ENCODE measurements around the gene IL2RA.

IL2RA gene

DNA sequence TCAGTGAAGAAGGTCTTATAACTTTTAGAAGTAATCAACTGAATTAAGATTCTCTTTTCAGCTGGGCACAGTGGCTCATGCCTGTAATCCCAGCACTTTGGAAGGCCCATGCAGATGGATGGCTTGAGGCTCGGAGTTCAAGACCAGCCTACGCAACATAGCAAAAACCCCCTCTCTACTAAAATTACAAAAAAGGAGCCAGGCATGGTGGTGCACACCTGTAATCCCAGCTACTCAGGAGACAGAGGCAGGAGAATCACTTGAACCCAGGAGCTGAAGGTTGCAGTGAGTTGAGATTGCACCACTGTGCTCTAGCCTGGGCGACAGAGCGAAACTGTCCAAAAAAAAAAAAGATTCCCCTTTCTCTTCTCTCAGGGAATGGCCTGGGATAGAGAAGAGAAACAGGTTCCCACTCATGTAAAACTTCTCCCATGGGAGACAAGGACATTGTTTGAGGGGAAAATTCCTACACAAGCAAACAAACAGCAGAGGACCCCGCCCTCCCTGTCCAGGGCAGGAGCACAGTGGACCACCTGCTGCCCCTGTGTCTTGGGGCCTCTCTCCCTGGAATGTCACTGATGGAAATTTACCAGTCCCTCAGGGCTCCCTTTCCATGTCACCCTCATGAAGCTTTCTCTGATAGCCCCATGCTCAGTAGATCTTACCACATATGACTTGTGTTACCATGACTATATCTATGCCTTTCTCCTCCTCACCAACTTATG is 5.6 kb downstream of the IL2RA start:
- H3K9me3 ChIP-seq (ENCODE audit: insufficient read depth, low read length), result no peaks in the 10 kb centered on the region
- H3F3A ChIP-seq (ENCODE audit: insufficient read depth), result peaks cover 15% of the 10 kb centered on the region
- H3K4me2 ChIP-seq (ENCODE audit: low read depth, low read length, poor library complexity, severe bottlenecking), result no peak overlapping the region
- TF ChIP-seq EZH2phosphoT487 (conservative IDR thresholded peaks at IDR 0.05; ENCODE audit: low read length), result no peak
- TF ChIP-seq, protein P1, sequence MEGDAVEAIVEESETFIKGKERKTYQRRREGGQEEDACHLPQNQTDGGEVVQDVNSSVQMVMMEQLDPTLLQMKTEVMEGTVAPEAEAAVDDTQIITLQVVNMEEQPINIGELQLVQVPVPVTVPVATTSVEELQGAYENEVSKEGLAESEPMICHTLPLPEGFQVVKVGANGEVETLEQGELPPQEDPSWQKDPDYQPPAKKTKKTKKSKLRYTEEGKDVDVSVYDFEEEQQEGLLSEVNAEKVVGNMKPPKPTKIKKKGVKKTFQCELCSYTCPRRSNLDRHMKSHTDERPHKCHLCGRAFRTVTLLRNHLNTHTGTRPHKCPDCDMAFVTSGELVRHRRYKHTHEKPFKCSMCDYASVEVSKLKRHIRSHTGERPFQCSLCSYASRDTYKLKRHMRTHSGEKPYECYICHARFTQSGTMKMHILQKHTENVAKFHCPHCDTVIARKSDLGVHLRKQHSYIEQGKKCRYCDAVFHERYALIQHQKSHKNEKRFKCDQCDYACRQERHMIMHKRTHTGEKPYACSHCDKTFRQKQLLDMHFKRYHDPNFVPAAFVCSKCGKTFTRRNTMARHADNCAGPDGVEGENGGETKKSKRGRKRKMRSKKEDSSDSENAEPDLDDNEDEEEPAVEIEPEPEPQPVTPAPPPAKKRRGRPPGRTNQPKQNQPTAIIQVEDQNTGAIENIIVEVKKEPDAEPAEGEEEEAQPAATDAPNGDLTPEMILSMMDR (IDR thresholded peaks at IDR 0.05; ENCODE audit: insufficient read depth, low read length, poor library complexity, severe bottlenecking), result no peak
- no peaks in the 10 kb centered on the region for H3K9me2 ChIP-seq (replicated peaks; ENCODE audit: insufficient read depth, low read length)
- H3K9ac ChIP-seq (ENCODE audit: low read length), result no peak overlapping the region
- no peak overlapping the region for H3K27ac ChIP-seq (ENCODE audit: low read depth, low read length)
- H2AFZ ChIP-seq (ENCODE audit: low read depth, low read length, severe bottlenecking), result no peak overlapping the region
- no peaks in the 10 kb centered on the region for H3K36me3 ChIP-seq (ENCODE audit: low read length)
- H3K4me3 ChIP-seq (ENCODE audit: insufficient read depth, low read length, poor library complexity, severe bottlenecking), result no peak overlapping the region
- H4K20me1 ChIP-seq (ENCODE audit: low read depth, low read length), result no peaks in the 10 kb centered on the region
- no peaks in the 10 kb centered on the region for H3K79me2 ChIP-seq (ENCODE audit: insufficient read depth, low read length)
- H3K27me3 ChIP-seq (ENCODE audit: low read length), result no peaks in the 10 kb centered on the region

DNA sequence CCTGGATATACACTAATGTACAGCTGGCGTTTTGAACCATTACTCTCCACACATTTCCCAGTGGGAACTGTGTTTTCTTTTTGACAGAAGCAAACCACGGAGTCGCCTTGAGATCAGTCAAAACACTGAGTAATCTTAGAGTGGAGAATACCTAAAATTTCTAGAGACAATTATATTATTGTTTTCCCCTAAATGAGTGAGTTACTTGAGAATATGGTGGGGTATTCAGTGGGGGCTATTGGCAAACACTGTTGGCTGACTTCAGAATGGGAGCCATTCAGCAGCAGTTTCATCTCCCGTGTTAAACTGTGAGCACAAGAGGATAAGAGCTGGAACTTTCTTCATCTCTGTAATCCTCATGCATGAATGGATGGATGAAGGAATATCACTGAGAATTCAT is 6.2 kb downstream of the IL2RA start:
- no peak overlapping the region for H3K4me3 ChIP-seq (ENCODE audit: insufficient read depth, low read length, poor library complexity, severe bottlenecking)
- no peaks in the 10 kb centered on the region for H4K20me1 ChIP-seq (ENCODE audit: low read depth, low read length)
- no peaks in the 10 kb centered on the region for H3K27me3 ChIP-seq (ENCODE audit: low read length)
- no peak overlapping the region for H3K27ac ChIP-seq (ENCODE audit: low read depth, low read length)
- no peaks in the 10 kb centered on the region for H3K9me3 ChIP-seq (ENCODE audit: insufficient read depth, low read length)
- no peak overlapping the region for H3K4me2 ChIP-seq (ENCODE audit: low read depth, low read length, poor library complexity, severe bottlenecking)
- H3K79me2 ChIP-seq (ENCODE audit: insufficient read depth, low read length), result no peaks in the 10 kb centered on the region
- no peaks in the 10 kb centered on the region for H3K36me3 ChIP-seq (ENCODE audit: low read length)
- H3K9ac ChIP-seq (ENCODE audit: low read length), result no peak overlapping the region
- H3K9me2 ChIP-seq (replicated peaks; ENCODE audit: insufficient read depth, low read length), result no peaks in the 10 kb centered on the region
- TF ChIP-seq EZH2phosphoT487 (conservative IDR thresholded peaks at IDR 0.05; ENCODE audit: low read length), result no peak
- TF ChIP-seq, protein P1 (IDR thresholded peaks at IDR 0.05; ENCODE audit: insufficient read depth, low read length, poor library complexity, severe bottlenecking), result no peak
- H3F3A ChIP-seq (ENCODE audit: insufficient read depth), result peaks cover 18% of the 10 kb centered on the region
- H2AFZ ChIP-seq (ENCODE audit: low read depth, low read length, severe bottlenecking), result no peak overlapping the region

DNA sequence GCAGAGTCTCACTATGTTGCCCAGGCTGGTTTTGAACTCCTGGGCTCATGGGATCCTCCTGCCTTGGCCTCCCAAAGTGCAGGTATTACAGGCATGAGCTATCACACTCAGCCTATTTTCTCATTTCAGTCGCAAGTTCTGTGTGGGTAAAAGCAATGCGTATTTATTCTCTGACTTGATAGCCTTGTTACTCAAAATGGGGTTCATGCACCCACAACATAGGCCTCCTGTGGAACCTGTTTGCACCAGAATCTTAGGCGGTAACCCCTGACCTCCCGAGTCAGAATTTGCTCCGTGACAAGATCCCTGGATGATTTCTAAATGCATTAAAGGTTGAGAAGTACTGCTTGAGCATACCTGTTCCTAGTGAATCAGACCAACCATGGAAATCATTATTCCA is 7.3 kb downstream of the IL2RA start:
- TF ChIP-seq, protein P1 (IDR thresholded peaks at IDR 0.05; ENCODE audit: insufficient read depth, low read length, poor library complexity, severe bottlenecking), result no peak
- TF ChIP-seq EZH2phosphoT487 (conservative IDR thresholded peaks at IDR 0.05; ENCODE audit: low read length), result no peak
- no peak overlapping the region for H3K9ac ChIP-seq (ENCODE audit: low read length)
- peaks cover 23% of the 10 kb centered on the region for H3F3A ChIP-seq (ENCODE audit: insufficient read depth)
- no peak overlapping the region for H3K4me2 ChIP-seq (ENCODE audit: low read depth, low read length, poor library complexity, severe bottlenecking)
- no peak overlapping the region for H2AFZ ChIP-seq (ENCODE audit: low read depth, low read length, severe bottlenecking)
- no peaks in the 10 kb centered on the region for H3K27me3 ChIP-seq (ENCODE audit: low read length)
- no peaks in the 10 kb centered on the region for H3K79me2 ChIP-seq (ENCODE audit: insufficient read depth, low read length)
- no peak overlapping the region for H3K27ac ChIP-seq (ENCODE audit: low read depth, low read length)
- no peaks in the 10 kb centered on the region for H3K36me3 ChIP-seq (ENCODE audit: low read length)
- H4K20me1 ChIP-seq (ENCODE audit: low read depth, low read length), result no peaks in the 10 kb centered on the region
- no peaks in the 10 kb centered on the region for H3K9me2 ChIP-seq (replicated peaks; ENCODE audit: insufficient read depth, low read length)
- no peaks in the 10 kb centered on the region for H3K9me3 ChIP-seq (ENCODE audit: insufficient read depth, low read length)
- no peak overlapping the region for H3K4me3 ChIP-seq (ENCODE audit: insufficient read depth, low read length, poor library complexity, severe bottlenecking)
